Suprapubic skin (tissue), 4 donors: ENCODE measurements around the gene KCNJ4. TPM values are rescaled to one million over a fixed set of nuclear protein-coding genes. Genes with fewer than 3 reads are reported as not detected.

ENCODE experiments used
- DNase-seq, 2 donors: peaks; one replicate each; pipeline ENCODE4 v3.0.0-alpha.2; 2019; ENCODE audit warnings: low spot score in 2 of 2
- H3K27ac ChIP-seq: fragments of 200-600 bp; sonication (generic); one replicate; pipeline ENCODE4 v1.5.1; 2019
- H3K27me3 ChIP-seq: fragments of 200-600 bp; sonication (generic); one replicate; pipeline ENCODE4 v1.5.1; 2019
- H3K36me3 ChIP-seq: fragments of 200-600 bp; sonication (generic); one replicate; pipeline ENCODE4 v1.5.1; 2019
- H3K4me1 ChIP-seq: fragments of 200-600 bp; sonication (generic); one replicate; pipeline ENCODE4 v1.5.1; 2019
- H3K4me3 ChIP-seq: fragments of 200-600 bp; sonication (generic); one replicate; pipeline ENCODE4 v1.5.1; 2019; ENCODE audit warnings: mild to moderate bottlenecking
- H3K9me3 ChIP-seq: fragments of 200-600 bp; sonication (generic); one replicate; pipeline ENCODE4 v1.5.1; 2019
- CTCF ChIP-seq, 2 donors: fragments of 200-600 bp in 1 of 2; fragments of 450-650 bp in 1 of 2; sonication (generic) in 1 of 2; IDR thresholded peaks; one replicate each; pipeline ENCODE4 v1.5.1; 2016 to 2019; ENCODE audit warnings: antibody characterized with exemption in 2 of 2, mild to moderate bottlenecking in 1 of 2, moderate library complexity in 1 of 2
- EP300 ChIP-seq: sonication (generic); formaldehyde crosslinking; IDR thresholded peaks from one replicate; pipeline ENCODE4 v1.6.1; 2017; ENCODE audit warnings: antibody characterized with exemption
- POLR2A ChIP-seq, 2 donors: fragments of 450-650 bp; IDR thresholded peaks; one replicate each; pipeline ENCODE4 v1.6.1; 2017; ENCODE audit warnings: antibody characterized with exemption in 2 of 2, mild to moderate bottlenecking in 2 of 2, moderate library complexity in 2 of 2
- POLR2AphosphoS5 ChIP-seq, 3 donors: sonication (generic); formaldehyde crosslinking; IDR thresholded peaks; one replicate each; pipeline ENCODE4 v1.6.1; 2017; ENCODE audit warnings: antibody characterized with exemption in 3 of 3
- WGBS: methylation state at CpG from one replicate; pipeline ENCODE4 v1.1.5; 2018; 5-methylcytosine and 5-hydroxymethylcytosine counted together
- total RNA-seq, 4 donors: library from RNA; depleted of rRNA; stranded (reverse); fragments of >200 nt; gene quantifications; one replicate each; pipeline ENCODE4 v1.1.0, GENCODE V29; 2016

Gene KCNJ4
- total RNA-seq, 4 donors from 2014 or later = 0.21 to 0.55 (median 0.32) TPM; not detected in 1

GRCh38 chr22:38429499-38430068, 25.4 kb downstream of the KCNJ4 start:
- no peak overlapping the region for H3K4me3 ChIP-seq
- 54% methylated on average over 12 of the region's 16 CpGs for WGBS
- TF ChIP-seq EP300 (no peak), CTCF (IDR thresholded peaks at IDR 0.05) (no peak), POLR2A (IDR thresholded peaks at IDR 0.05) (no peak), POLR2AphosphoS5 (IDR thresholded peaks at IDR 0.05) (no peak)
- H3K4me1 ChIP-seq = no peaks in the 10 kb centered on the region
- H3K9me3 ChIP-seq = no peaks in the 10 kb centered on the region
- H3K36me3 ChIP-seq = no peaks in the 10 kb centered on the region
- H3K27me3 ChIP-seq = peaks cover 6% of the 10 kb centered on the region
- DNase-seq = no peak
- H3K27ac ChIP-seq = no peak overlapping the region

GRCh38 chr22:38428714-38429113, 26.3 kb downstream of the KCNJ4 start:
- TF ChIP-seq EP300 (no peak), CTCF (IDR thresholded peaks at IDR 0.05) (no peak), POLR2AphosphoS5 (IDR thresholded peaks at IDR 0.05) (no peak)
- no peaks in the 10 kb centered on the region for H3K36me3 ChIP-seq
- 82% methylated on average over 2 of the region's 2 CpGs for WGBS
- no peaks in the 10 kb centered on the region for H3K9me3 ChIP-seq
- H3K4me1 ChIP-seq = no peaks in the 10 kb centered on the region
- H3K4me3 ChIP-seq = no peak overlapping the region
- H3K27ac ChIP-seq = no peak overlapping the region
- DNase-seq = no peak
- peaks cover 3% of the 10 kb centered on the region for H3K27me3 ChIP-seq

- Histone ChIP-seq H3K36me3 (no peaks in the 10 kb centered on the region), H3K9me3 (no peaks in the 10 kb centered on the region), H3K4me3 (no peak overlapping the region), H3K27me3 (no peaks in the 10 kb centered on the region), H3K27ac (no peak overlapping the region), H3K4me1 (peaks cover 5% of the 10 kb centered on the region)
- TF ChIP-seq POLR2A (IDR thresholded peaks at IDR 0.05) = no peak
- no peak for DNase-seq
- 93% methylated on average over 28 of the region's 31 CpGs for WGBS
Measured at GRCh38 chr22:38427940-38428339, 27.1 kb downstream of the KCNJ4 start.

- whole genome bisulfite sequencing = 96% methylated on average over 11 of the region's 36 CpGs
- TF ChIP-seq CTCF (IDR thresholded peaks at IDR 0.05) (no peak), POLR2A (IDR thresholded peaks at IDR 0.05) (no peak), EP300 (no peak), POLR2AphosphoS5 (IDR thresholded peaks at IDR 0.05) (no peak)
- no peaks in the 10 kb centered on the region for H3K27me3 ChIP-seq
- H3K4me1 ChIP-seq = peaks cover 9% of the 10 kb centered on the region
- H3K4me3 ChIP-seq = no peak overlapping the region
- no peak for DNase-seq
- no peaks in the 10 kb centered on the region for H3K9me3 ChIP-seq
- H3K36me3 ChIP-seq = no peaks in the 10 kb centered on the region
- H3K27ac ChIP-seq = no peak overlapping the region
Measured at GRCh38 chr22:38427465-38427864, 27.5 kb downstream of the KCNJ4 start.

GRCh38 chr22:38426628-38427027, 28.4 kb downstream of the KCNJ4 start:
- Histone ChIP-seq H3K4me1 (peaks cover 10% of the 10 kb centered on the region), H3K9me3 (no peaks in the 10 kb centered on the region), H3K36me3 (no peaks in the 10 kb centered on the region), H3K4me3 (no peak overlapping the region), H3K27ac (no peak overlapping the region), H3K27me3 (no peaks in the 10 kb centered on the region)
- no peak for DNase-seq
- no peak for TF ChIP-seq EP300
- no peak for TF ChIP-seq POLR2AphosphoS5 (IDR thresholded peaks at IDR 0.05)
- no peak for TF ChIP-seq POLR2A (IDR thresholded peaks at IDR 0.05)
- no peak for TF ChIP-seq CTCF (IDR thresholded peaks at IDR 0.05)
- WGBS = no CpG with 5 or more reads among the region's 17 CpGs

- no peak for TF ChIP-seq EP300
- no peak for TF ChIP-seq POLR2A (IDR thresholded peaks at IDR 0.05)
- TF ChIP-seq CTCF (IDR thresholded peaks at IDR 0.05) = no peak
- Histone ChIP-seq H3K9me3 (no peaks in the 10 kb centered on the region), H3K27ac (no peak overlapping the region), H3K27me3 (no peaks in the 10 kb centered on the region), H3K4me3 (no peak overlapping the region), H3K36me3 (no peaks in the 10 kb centered on the region), H3K4me1 (peaks cover 10% of the 10 kb centered on the region)
- DNase-seq = no peak
- 95% methylated on average over 4 of the region's 12 CpGs for WGBS
Measured at GRCh38 chr22:38424525-38425080, 30.4 kb downstream of the KCNJ4 start.
